HG03064 (cell line): Measurements from ENCODE around the gene CWC22.

Source experiments
- ATAC-seq: cut with Tn5 transposase; IDR thresholded peaks from one replicate; pipeline ENCODE4 v1.9.1; 2021; ENCODE audit warnings: low read depth; ENCODE audit not compliant: unreplicated experiment

Gene CWC22

DNA sequence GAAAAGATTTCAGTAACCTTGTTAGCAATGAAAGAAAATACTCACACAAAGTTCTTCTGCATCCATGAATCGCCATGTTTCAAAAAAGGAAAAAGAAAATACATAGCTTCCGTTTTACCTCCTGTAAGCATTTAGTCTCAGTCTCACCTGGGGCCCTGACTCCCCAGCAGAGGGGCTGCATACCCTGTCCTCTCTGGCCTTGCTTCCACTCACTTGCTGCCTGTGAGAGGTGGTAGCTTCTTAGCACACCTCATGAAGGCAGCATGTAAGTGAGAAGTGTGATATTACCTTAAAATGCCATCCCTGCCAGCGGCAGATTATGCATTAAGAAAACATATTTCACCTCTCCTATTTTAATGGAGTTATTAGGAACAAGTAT, 96.4 kb downstream of the CWC22 start:
- no peak for ATAC-seq

DNA sequence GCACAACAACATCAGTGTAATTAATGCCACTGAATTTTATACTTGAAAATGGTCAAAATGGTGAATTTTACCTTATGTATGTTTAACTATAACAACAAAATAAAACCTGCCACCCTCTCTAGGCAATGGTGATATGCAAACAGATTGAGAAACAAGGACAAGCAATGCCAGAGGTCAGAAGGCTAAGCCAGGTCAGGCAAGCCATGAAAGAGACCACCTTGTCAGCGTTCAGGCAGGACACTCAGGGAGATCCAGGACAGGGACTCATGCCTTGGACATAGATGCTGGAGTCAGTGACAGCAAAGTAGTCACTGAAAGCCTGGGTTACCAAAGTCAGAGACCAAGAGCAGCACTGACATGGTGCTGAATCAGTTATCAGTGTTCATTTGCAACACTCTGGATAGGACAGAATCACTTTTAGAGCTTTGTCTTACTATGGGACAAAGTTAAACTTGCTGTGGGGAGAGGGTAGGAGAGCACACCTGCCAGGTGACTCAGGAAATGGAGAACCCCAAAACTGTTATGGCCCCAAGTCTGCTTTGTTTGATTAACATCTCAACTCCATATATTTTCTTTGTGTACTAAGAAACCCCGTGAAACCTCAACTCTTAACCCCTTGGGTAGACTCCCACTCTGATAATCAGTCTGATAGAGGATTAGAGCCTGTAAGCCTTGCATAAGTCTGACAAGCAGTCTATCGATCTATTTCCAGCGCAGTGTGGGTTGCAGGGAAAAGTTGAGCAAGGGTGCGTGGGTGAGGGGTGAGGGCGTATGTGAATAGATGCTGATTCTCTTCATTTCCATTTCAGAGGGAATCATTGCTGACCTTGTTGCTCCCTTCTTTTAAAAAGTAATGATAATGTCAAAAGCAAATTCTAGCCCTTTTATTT, 97.0 kb downstream of the CWC22 start:
- no peak for ATAC-seq

DNA sequence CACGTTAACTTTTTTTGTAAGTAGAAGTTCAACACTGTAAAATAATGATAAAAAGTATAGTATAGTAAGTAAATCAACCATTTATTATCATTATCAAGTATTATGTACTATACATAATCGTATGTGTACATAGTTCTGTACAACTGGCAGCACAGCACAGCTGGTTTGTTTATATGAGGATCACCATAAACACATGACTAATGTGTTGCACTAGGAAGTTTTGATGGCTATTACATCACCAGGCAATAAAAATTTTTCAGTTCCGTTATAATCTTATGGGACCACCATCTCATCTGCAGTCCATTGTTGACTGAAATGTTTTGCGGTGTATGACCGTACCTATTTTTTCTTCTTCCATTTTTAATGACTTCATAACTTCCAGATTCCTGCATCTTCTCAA, 106.4 kb downstream of the CWC22 start:
- ATAC-seq = no peak

DNA sequence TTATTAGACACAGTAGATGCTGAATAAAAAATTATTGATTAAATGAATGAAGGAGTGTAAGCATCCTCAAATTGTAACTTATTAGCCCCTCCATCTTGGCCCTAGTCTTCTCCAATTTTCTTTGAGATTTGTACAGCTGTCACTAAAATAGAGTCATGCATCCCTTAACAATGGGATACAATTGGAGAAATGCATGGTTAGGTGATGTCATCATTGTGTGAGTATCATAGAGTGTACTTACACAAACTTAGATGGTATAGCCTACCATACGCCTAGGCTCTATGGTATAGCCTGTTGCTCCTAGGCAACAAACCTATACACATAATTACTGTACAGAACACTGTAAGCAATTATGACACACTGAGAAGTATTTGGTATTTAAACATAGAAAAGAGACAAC, 107.4 kb downstream of the CWC22 start:
- no peak for ATAC-seq

DNA sequence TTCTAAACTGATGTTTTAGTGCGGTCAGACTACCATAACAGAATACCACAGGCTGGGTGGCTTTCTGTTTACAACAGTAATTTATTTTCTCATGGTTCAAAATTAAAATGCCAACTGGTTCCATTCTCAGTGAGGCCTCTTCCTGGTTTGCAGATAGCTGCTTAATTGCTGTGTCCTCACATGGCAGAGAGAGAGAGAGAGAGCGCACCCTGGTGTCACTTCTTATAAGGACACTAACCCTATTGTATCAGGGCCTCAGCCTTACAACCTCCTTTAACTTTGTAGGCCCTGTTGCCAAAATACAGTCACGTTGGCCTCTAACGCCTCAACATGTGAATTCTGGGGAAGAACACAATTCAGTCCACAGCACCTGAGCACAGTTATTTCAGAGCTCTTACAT, 108.2 kb downstream of the CWC22 start:
- no peak for ATAC-seq
